ENCODE results near the gene TMBIM4. TPM values are rescaled to one million over a fixed set of nuclear protein-coding genes. Genes with fewer than 3 reads are reported as not detected.

Gene TMBIM4
- total and polyA plus RNA-seq, 2 of the 4 experiments (the other 2 are of a cell fraction): 38.7 to 59.3 TPM

GRCh38 chr12:66165141-66165540 lies 4.7 kb downstream of the TMBIM4 start:
- H3K9me1 ChIP-seq (ENCODE audit: insufficient read depth, low read length): no peaks in the 10 kb centered on the region
- H4K20me1 ChIP-seq (ENCODE audit: insufficient read depth, low read length): peaks cover 3% of the 10 kb centered on the region; the same call in 1 of the 2 replicates
- H3K79me1 ChIP-seq (ENCODE audit: low read depth in 1 of 2, low read length in 2 of 2): peaks cover 39 to 49% of the 10 kb centered on the region in 2 experiments
- H3K56ac ChIP-seq (ENCODE audit: extremely low read depth, insufficient read depth, low read length): no peak overlapping the region
- H2BK120ac ChIP-seq (ENCODE audit: low read depth, low read length): no peak overlapping the region
- no CpG with 5 or more reads among the region's 2 CpGs for WGBS, 2 experiments (ENCODE audit: extremely low coverage in 2 of 2, insufficient read length in 1 of 2)
- CTCF ChIA-PET: no interaction called here
- TF ChIP-seq MAZ (IDR thresholded peaks at IDR 0.05; ENCODE audit: borderline replicate concordance, low read depth, low read length) (no peak), RAD21 (IDR thresholded peaks at IDR 0.05; ENCODE audit: low read length) (no peak), CTCF (conservative IDR thresholded peaks at IDR 0.05; ENCODE audit: low read depth, low read length) (no peak), ELK1 (IDR thresholded peaks at IDR 0.05; ENCODE audit: borderline replicate concordance, low read depth, low read length) (no peak), POLR2A (IDR thresholded peaks at IDR 0.05; ENCODE audit: low read depth, low read length) (no peak), SMC3 (IDR thresholded peaks at IDR 0.05; ENCODE audit: low read depth, low read length) (no peak), RCOR1 (IDR thresholded peaks at IDR 0.05; ENCODE audit: insufficient replicate concordance, low read length) (no peak), USF2 (IDR thresholded peaks at IDR 0.05; ENCODE audit: low read depth, low read length) (no peak), BHLHE40 (IDR thresholded peaks at IDR 0.05; ENCODE audit: low read depth, low read length) (no peak), MAFK (IDR thresholded peaks at IDR 0.05; ENCODE audit: low read depth, low read length) (no peak), MXI1 (IDR thresholded peaks at IDR 0.05; ENCODE audit: borderline replicate concordance, low read depth, low read length) (no peak), RFX5 (IDR thresholded peaks at IDR 0.05; ENCODE audit: low read depth, low read length) (no peak), NFE2L2 (IDR thresholded peaks at IDR 0.05; ENCODE audit: low read depth, low read length) (no peak), CEBPB (IDR thresholded peaks at IDR 0.05; ENCODE audit: low read depth, low read length) (no peak), CHD1 (IDR thresholded peaks at IDR 0.05; ENCODE audit: low read depth, low read length) (no peak)
- peaks cover 2% of the 10 kb centered on the region; the same call in 1 of the 2 replicates for H3K36me3 ChIP-seq (ENCODE audit: control insufficient read depth, insufficient read depth, low read length)
- no peak overlapping the region for H3K4me2 ChIP-seq (ENCODE audit: low read depth, low read length)
- no peak overlapping the region for H3K4me3 ChIP-seq (ENCODE audit: insufficient read depth, low read depth, low read length)
- H3K4me1 ChIP-seq (ENCODE audit: control insufficient read depth, insufficient read depth, low read length): peaks cover 2% of the 10 kb centered on the region; the same call in 1 of the 2 replicates
- H4K8ac ChIP-seq (ENCODE audit: low read depth in 2 of 2, low read length in 2 of 2): no peak overlapping the region
- no peak overlapping the region for H4K5ac ChIP-seq (ENCODE audit: low read depth, low read length)
- peaks cover 2% of the 10 kb centered on the region; the same call in 1 of the 2 replicates for H3K9me3 ChIP-seq (ENCODE audit: control insufficient read depth, insufficient read depth, low read length)
- H3K18ac ChIP-seq (ENCODE audit: low read depth, low read length): no peak overlapping the region
- H2AK5ac ChIP-seq (ENCODE audit: low read depth, low read length): no peak overlapping the region
- no peak overlapping the region for H3K14ac ChIP-seq (replicated peaks; ENCODE audit: low read depth, low read length)
- DNase-seq (no peak), ATAC-seq (ENCODE audit: low read depth) (no peak)
- H2BK20ac ChIP-seq (ENCODE audit: low read depth, low read length): no peak overlapping the region
- no peak overlapping the region for H2AK9ac ChIP-seq (replicated peaks; ENCODE audit: low read depth, low read length, poor library complexity)
- no peak overlapping the region for H3K9ac ChIP-seq (ENCODE audit: low read depth, low read length)
- POLR2A ChIA-PET (ENCODE audit: unreplicated experiment): no interaction called here
- no peak overlapping the region for H2AFZ ChIP-seq (replicated peaks; ENCODE audit: low read length, poor library complexity)
- H3K27me3 ChIP-seq (ENCODE audit: control insufficient read depth, insufficient read depth, low read length): no peaks in the 10 kb centered on the region
- intact Hi-C loops (cut with micrococcal nuclease) (no loop called here), dilution Hi-C loops (cut with HindIII; ENCODE audit: low sequenced_read_pairs, unreplicated experiment) (no loop called here), in situ Hi-C loops (cut with MboI; ENCODE audit: low sequenced_read_pairs) (loop anchor here (25.0 kb wide), 1 partner anchor 247 kb away; no protein-coding TSS in a partner anchor)
- no TSS peak for BruUV-seq (replicated peaks)
- no peak overlapping the region for H3K27ac ChIP-seq (ENCODE audit: insufficient read depth, low read length)
- no peak overlapping the region for H3K23ac ChIP-seq (ENCODE audit: low read depth, low read length)
- H3K4ac ChIP-seq (ENCODE audit: low read depth, low read length): no peak overlapping the region
- H2BK5ac ChIP-seq (ENCODE audit: low read depth, low read length, poor library complexity, severe bottlenecking): no peak overlapping the region
- no peak overlapping the region for H2BK15ac ChIP-seq (ENCODE audit: low read depth, low read length)
- H4K91ac ChIP-seq (ENCODE audit: insufficient read depth, low read depth, low read length): no peak overlapping the region

Data from IMR-90 (cell line).